Medulla oblongata (tissue), 1 donor: Measurements from ENCODE around the gene SPTBN1.

Experiments
- DNase-seq: peaks from one replicate; pipeline ENCODE4 v3.0.0-alpha.2; 2015; ENCODE audit errors: extremely low spot score

SPTBN1 gene

DNA sequence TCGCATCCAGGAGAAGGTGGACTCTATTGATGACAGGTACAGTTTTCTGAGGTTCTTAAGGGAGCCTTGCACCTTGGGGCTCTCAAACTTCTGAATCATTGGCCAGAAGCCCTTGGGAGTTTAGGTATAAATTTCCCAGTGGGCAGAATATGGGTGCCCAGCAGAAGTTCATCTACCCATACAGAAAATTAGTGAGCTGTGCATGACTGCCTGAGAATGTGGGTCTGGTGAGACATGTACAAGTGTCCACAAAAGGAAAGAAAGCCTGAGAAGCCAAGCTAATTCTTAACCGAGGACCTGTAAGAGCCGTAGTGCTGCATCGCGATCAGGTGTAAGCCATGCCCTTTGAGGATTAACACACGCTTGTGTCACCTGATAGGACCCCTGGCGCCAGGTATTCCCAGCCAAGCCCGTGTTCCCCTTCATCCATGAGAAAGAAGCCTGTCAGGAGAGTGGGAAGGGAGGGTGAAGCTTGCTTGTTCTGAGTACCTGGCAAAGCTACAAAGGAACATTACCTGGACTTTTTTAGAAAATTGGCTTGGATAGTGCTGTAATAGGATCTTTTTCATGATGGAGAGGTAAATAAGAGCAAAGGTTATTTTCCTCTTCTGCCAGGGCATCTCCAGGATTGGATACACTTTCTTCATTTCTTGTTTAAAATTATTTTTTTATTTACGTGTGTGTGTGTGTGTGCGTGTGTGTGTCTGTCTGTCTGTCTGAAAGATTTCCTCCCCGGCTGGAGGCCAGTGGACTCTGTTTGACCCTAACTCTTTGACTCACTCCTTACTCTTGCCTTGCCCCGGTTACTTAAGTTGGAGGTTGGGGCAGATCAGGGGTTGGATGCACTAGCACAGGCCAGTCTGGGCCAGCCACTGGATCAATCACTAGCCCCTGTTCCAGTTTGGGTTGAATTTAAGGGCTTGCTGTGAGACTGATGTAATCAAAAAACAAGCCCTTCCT is 176.9 kb downstream of the SPTBN1 start:
- no peak for DNase-seq

GRCh38 chr2:54634021-54634420 is 177.9 kb downstream of the SPTBN1 start:
- no peak for DNase-seq

GRCh38 chr2:54634564-54635511 is 178.7 kb downstream of the SPTBN1 start:
- DNase-seq: no peak

DNA sequence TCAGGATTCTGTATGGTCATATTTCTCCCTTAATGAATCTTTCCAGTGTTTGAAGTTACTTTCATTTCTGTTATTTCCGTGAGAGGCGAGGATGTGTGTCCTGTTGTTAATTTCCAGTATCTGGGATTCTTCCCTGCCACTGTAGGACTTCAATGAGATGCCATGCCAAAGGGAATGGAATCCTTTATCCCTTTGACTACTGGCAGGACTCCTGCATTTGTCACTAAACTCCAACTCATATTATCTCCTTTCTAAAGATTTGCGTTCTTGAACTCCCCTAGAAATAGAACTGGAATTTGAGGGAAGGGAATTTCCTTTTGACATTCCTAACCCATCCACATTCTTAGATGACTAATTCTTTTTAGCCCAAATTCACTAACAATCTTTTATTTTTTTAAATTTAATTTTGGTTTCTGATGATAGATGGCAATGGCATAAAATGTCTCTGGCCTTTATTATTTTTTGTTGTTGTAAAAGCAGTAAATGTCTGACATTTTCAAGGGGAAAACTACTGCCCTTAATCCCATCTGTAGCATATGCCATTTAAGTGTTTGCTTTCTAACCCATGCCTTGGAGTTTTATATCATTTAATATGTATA is 179.5 kb downstream of the SPTBN1 start:
- DNase-seq: no peak

- DNase-seq: no peak
These were observed 180.4 kb downstream of the SPTBN1 start for GRCh38 chr2:54636415-54637139.

- no peak for DNase-seq
These were observed 182.0 kb downstream of the SPTBN1 start for GRCh38 chr2:54638103-54638502.

- no peak for DNase-seq
These were observed 182.7 kb downstream of the SPTBN1 start for GRCh38 chr2:54638774-54639187.

- no peak for DNase-seq
These were observed 183.5 kb downstream of the SPTBN1 start for GRCh38 chr2:54639609-54640008.

- DNase-seq: no peak
These were observed 184.9 kb downstream of the SPTBN1 start for GRCh38 chr2:54640834-54641540.

DNA sequence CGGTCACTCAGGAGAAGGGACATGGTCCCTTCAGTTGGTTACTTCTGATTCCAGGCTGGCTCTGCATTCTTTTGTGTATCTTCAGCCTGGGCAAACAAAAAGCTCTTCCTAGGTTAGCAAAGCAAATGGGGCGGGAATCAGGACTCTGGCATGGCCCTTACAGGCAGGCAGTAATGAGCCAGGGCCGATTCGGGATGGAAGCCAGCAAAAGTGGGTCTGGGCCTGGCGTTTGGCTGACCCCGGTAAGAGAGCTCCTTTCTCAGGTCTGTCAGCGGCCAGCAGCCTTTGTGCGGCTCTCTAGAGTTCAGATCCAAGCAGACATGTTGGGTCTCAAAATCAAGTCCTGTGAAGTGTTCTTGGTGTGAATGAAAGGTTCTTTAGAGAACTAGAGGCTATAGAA is 185.9 kb downstream of the SPTBN1 start:
- DNase-seq: peak; percentile 71

DNA sequence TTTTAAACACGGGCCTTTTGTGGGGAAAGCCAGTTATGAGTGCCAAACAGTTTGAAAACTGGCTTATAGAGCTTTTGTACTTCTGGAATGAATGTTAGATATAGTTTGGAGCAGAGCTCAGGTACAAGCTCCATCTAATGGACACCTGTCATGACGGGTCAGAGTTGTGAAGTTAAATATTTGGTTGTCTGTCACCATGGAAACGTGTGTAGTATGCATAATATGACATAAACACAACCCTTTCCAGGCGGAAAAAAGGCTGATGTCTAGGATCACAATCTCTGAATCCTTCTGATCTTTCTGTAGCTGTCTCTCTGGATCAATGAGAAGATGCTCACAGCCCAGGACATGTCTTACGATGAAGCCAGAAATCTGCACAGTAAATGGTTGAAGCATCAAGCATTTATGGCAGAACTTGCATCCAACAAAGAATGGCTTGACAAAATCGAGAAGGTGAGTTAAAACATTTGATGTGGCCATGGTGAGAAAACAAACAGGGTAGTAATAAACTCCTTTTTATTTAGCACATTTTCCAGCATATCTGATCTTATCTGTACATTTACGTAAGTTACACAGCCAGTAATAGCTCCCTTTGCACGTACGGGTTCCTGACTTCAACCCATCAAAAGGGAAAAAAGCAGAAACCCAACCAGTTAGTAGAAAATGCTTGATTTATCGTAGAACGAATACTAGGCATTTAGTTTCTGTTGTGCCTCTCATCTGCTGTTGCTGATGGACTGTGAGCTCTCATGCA is 186.7 kb downstream of the SPTBN1 start:
- no peak for DNase-seq

DNA sequence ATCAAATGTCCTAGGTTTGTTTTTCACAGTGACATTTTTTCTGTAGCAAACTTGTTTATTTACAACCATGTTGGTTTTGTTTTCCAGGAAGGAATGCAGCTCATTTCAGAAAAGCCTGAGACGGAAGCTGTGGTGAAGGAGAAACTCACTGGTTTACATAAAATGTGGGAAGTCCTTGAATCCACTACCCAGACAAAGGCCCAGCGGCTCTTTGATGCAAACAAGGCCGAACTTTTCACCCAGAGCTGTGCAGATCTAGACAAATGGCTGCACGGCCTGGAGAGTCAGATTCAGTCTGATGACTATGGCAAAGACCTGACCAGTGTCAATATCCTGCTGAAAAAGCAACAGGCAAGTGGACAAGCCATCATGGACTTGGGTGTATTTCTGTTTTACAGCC is 188.1 kb downstream of the SPTBN1 start:
- no peak for DNase-seq

DNA sequence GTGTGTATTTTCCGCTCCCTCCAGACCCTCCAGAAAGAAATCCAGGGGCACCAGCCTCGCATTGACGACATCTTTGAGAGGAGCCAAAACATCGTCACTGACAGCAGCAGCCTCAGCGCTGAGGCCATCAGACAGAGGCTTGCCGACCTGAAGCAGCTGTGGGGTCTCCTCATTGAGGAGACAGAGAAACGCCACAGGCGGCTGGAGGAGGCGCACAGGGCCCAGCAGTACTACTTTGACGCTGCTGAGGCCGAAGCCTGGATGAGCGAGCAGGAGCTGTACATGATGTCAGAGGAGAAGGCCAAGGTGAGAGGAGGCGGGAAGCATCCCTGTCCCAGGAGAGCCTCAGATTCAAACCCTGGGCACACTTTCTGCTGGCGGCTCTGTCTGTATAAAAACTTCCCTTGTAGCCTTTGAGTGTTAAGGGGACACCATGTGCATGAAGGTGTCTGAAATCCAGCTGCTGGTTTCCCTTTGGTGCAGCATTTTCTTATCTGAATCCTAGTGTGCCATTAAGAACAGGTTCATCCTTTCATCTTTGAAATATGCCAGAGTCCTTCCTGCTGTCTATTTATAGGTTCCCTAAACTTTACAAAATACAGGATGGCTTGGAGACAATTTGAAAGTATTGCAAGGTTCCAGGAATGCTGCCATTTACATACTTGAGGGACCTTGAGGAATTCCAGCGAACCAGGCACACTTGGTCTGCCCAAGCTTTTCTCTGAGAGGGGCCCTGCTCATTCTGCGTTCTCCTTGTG is 190.2 kb downstream of the SPTBN1 start:
- no peak for DNase-seq

- DNase-seq: no peak
These were observed 192.1 kb downstream of the SPTBN1 start for GRCh38 chr2:54648256-54648655.

- no peak for DNase-seq
These were observed 193.1 kb downstream of the SPTBN1 start for GRCh38 chr2:54649191-54649590.

DNA sequence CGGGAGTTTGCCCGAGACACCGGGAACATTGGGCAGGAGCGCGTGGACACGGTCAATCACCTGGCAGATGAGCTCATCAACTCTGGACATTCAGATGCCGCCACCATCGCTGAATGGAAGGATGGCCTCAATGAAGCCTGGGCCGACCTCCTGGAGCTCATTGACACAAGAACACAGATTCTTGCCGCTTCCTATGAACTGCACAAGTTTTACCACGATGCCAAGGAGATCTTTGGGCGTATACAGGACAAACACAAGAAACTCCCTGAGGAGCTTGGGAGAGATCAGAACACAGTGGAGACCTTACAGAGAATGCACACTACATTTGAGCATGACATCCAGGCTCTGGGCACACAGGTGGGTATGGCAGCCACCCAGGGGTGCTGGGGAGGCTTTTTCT is 193.5 kb downstream of the SPTBN1 start:
- DNase-seq: no peak

GRCh38 chr2:54650612-54651011 is 194.5 kb downstream of the SPTBN1 start:
- no peak for DNase-seq

- DNase-seq: no peak
These were observed 195.2 kb downstream of the SPTBN1 start for GRCh38 chr2:54651291-54651690.

- DNase-seq: no peak
These were observed 196.4 kb downstream of the SPTBN1 start for GRCh38 chr2:54652540-54652939.
